Kidney epithelial cell (primary cell): ENCODE measurements around the gene ZNF45. TPM values are rescaled to one million over a fixed set of nuclear protein-coding genes. Genes with fewer than 3 reads are reported as not detected.
"Not testable (repeated sequence)": the region's sequence is repeated elsewhere in the genome, so short reads cannot be mapped to it uniquely, and the experiment has no call there.

Experiments used
- DNase-seq: peaks from one replicate; pipeline ENCODE4 v3.0.0-alpha.2; 2010; ENCODE audit warnings: low read depth
- H3K27me3 ChIP-seq: 2 replicates; pipeline ENCODE4 v1.6.0; 2011; ENCODE audit warnings: low read length; ENCODE audit not compliant: control insufficient read depth, insufficient read depth
- H3K36me3 ChIP-seq: 2 replicates; pipeline ENCODE4 v1.5.1; 2011; ENCODE audit warnings: low read length; ENCODE audit not compliant: control insufficient read depth, insufficient read depth
- H3K4me3 ChIP-seq: 2 replicates; pipeline ENCODE4 v1.5.1; 2011; ENCODE audit warnings: low read depth, mild to moderate bottlenecking, control low read depth, low read length
- CTCF ChIP-seq: IDR thresholded peaks from 2 replicates; pipeline ENCODE4 v1.5.1; 2011; ENCODE audit warnings: mild to moderate bottlenecking, moderate library complexity, low read length, control low read depth, inconsistent platforms; ENCODE audit not compliant: insufficient read depth, poor library complexity, severe bottlenecking
- total RNA-seq: library from RNA; depleted of rRNA; stranded (reverse); fragments of >200 nt; gene quantifications from 2 replicates; pipeline ENCODE4 v1.2.3, GENCODE V29; 2015

The ZNF45 gene
- total RNA-seq, 1 donor from 2014 or later = 12.3 TPM

- no peak within 1 kb of the TSS for H3K4me3 ChIP-seq
- no peak for DNase-seq
- H3K27me3 ChIP-seq = no peaks in the 10 kb centered on the region
- H3K36me3 ChIP-seq = no peaks in the 10 kb centered on the region
- TF ChIP-seq CTCF = no peak
Observed at GRCh38 chr19:43883864-43884263, 51.2 kb downstream of the ZNF45 start, which contains the start of gene ZNF404. TSS of gene ZNF404 (minus strand) at chr19:43883964.

- no peaks in the 10 kb centered on the region for H3K27me3 ChIP-seq
- H3K4me3 ChIP-seq = no peak overlapping the region
- no peaks in the 10 kb centered on the region for H3K36me3 ChIP-seq
- DNase-seq = no peak
- no peak for TF ChIP-seq CTCF
Observed at GRCh38 chr19:43880483-43880882, 54.6 kb downstream of the ZNF45 start.

- TF ChIP-seq CTCF = no peak
- H3K27me3 ChIP-seq = no peaks in the 10 kb centered on the region
- no peak for DNase-seq
Observed at GRCh38 chr19:43872547-43873336, 62.3 kb downstream of the ZNF45 start.

GRCh38 chr19:43866923-43867322, 68.2 kb downstream of the ZNF45 start:
- DNase-seq, H3K36me3 ChIP-seq, H3K27me3 ChIP-seq, H3K4me3 ChIP-seq: not testable (repeated sequence)

More at GRCh38 chr19:43872547-43873336, 62.3 kb downstream of the ZNF45 start:
- Histone ChIP-seq H3K4me3 (no peak overlapping the region), H3K36me3 (no peaks in the 10 kb centered on the region)

Other genes with a start within 250 kb of the ZNF45 start
- not detected in 2 replicates for gene IRGC, start 219.2 kb downstream of the ZNF45 start, total RNA-seq
- 22.1 and 27.7 TPM in 2 replicates for gene SMG9, start 180.3 kb downstream of the ZNF45 start, total RNA-seq
- gene KCNN4, start 154.3 kb downstream of the ZNF45 start, total RNA-seq = 8.8 and 10.8 TPM in 2 replicates
- 0.41 and 0.63 TPM in 2 replicates for gene LYPD5, start 132.8 kb downstream of the ZNF45 start, total RNA-seq
- 3.8 and 4.0 TPM in 2 replicates for gene ZNF283, start 108.0 kb downstream of the ZNF45 start, total RNA-seq
- 1.0 and 2.7 TPM in 2 replicates for gene ZNF404, start 51.3 kb downstream of the ZNF45 start, total RNA-seq
- gene ZNF221, start 15.9 kb upstream of the ZNF45 start, total RNA-seq = 3.6 and 6.1 TPM in 2 replicates
- gene ZNF155, start 48.9 kb upstream of the ZNF45 start, total RNA-seq = 4.2 and 5.8 TPM in 2 replicates
- gene ZNF230, start 67.7 kb upstream of the ZNF45 start, total RNA-seq = 2.7 and 2.9 TPM in 2 replicates
- gene ZNF222, start 90.1 kb upstream of the ZNF45 start, total RNA-seq = 2.3 and 3.3 TPM in 2 replicates
- gene ZNF223, start 116.8 kb upstream of the ZNF45 start, total RNA-seq = 3.6 and 4.9 TPM in 2 replicates
- 1.1 and 1.5 TPM in 2 replicates for gene ZNF284, start 136.9 kb upstream of the ZNF45 start, total RNA-seq
- 7.3 and 8.2 TPM in 2 replicates for gene ZNF224, start 159.1 kb upstream of the ZNF45 start, total RNA-seq
- gene ZNF225, start 178.1 kb upstream of the ZNF45 start, total RNA-seq = 1.9 and 2.2 TPM in 2 replicates
- 4.7 and 5.7 TPM in 2 replicates for gene ZNF234, start 206.3 kb upstream of the ZNF45 start, total RNA-seq
- 11.2 and 26.8 TPM in 2 replicates for gene ZNF226, start 229.8 kb upstream of the ZNF45 start, total RNA-seq